HepG2 (cell line): ENCODE results near the gene PDE3B. TPM values are rescaled to one million over a fixed set of nuclear protein-coding genes. Genes with fewer than 3 reads are reported as not detected.

ENCODE experiments used
- CSRNP1 ChIP-seq: sonication (generic); formaldehyde crosslinking; IDR thresholded peaks from 2 replicates; pipeline ENCODE4 v1.8.1; 2023; ENCODE audit warnings: mild to moderate bottlenecking, missing genetic modification reagents
- DNMT3B ChIP-seq: conservative IDR thresholded peaks from 2 replicates; pipeline ENCODE4 v1.6.1; 2016; ENCODE audit warnings: missing biosample characterization, control low read depth
- E2F2 ChIP-seq: sonication (generic); formaldehyde crosslinking; IDR thresholded peaks from 2 replicates; pipeline ENCODE4 v1.4.0; 2020; ENCODE audit warnings: missing genetic modification reagents, borderline replicate concordance
- KLF12 ChIP-seq: sonication (generic); formaldehyde crosslinking; IDR thresholded peaks from 2 replicates; pipeline ENCODE4 v1.4.0; 2020; ENCODE audit warnings: missing genetic modification reagents, borderline replicate concordance
- PREB ChIP-seq: sonication (generic); formaldehyde crosslinking; IDR thresholded peaks from 2 replicates; pipeline ENCODE4 v1.4.0; 2020; ENCODE audit warnings: missing genetic modification reagents
- REST ChIP-seq, 2 experiments: IDR thresholded peaks; 2 replicates each; pipeline ENCODE4 v1.6.1; 2011 to 2012; ENCODE audit warnings: low read length in 2 of 2, borderline replicate concordance in 1 of 2, low read depth in 1 of 2, mild to moderate bottlenecking in 1 of 2, moderate library complexity in 1 of 2
- SOX6 ChIP-seq, 2 experiments: fragments of 450-650 bp in 1 of 2; sonication (generic) in 1 of 2; formaldehyde crosslinking in 1 of 2; IDR thresholded peaks; 2 replicates each; pipeline versions ENCODE4 v1.4.0 to v1.6.1; 2017 to 2020; ENCODE audit warnings: antibody characterized with exemption in 1 of 2, mild to moderate bottlenecking in 1 of 2, missing genetic modification reagents in 1 of 2
- SP140L ChIP-seq: sonication (generic); formaldehyde crosslinking; IDR thresholded peaks from 2 replicates; pipeline ENCODE4 v1.4.0; 2020; ENCODE audit warnings: missing genetic modification reagents, borderline replicate concordance
- TCF7 ChIP-seq: sonication (generic); IDR thresholded peaks from 2 replicates; pipeline ENCODE4 v1.6.1; 2016; ENCODE audit warnings: antibody characterized with exemption, low read depth
- WIZ ChIP-seq: sonication (generic); formaldehyde crosslinking; IDR thresholded peaks from 2 replicates; pipeline ENCODE4 v1.5.1; 2020; ENCODE audit warnings: mild to moderate bottlenecking, missing genetic modification reagents
- ZNF296 ChIP-seq: sonication (generic); formaldehyde crosslinking; conservative IDR thresholded peaks from 2 replicates; pipeline ENCODE4 v1.5.0; 2020; ENCODE audit warnings: mild to moderate bottlenecking, missing genetic modification reagents
- ZSCAN29 ChIP-seq: sonication (generic); formaldehyde crosslinking; conservative IDR thresholded peaks from 2 replicates; pipeline ENCODE4 v1.4.0; 2020; ENCODE audit warnings: mild to moderate bottlenecking, missing genetic modification reagents
- polyA plus RNA-seq, 8 experiments: library from polyadenylated mRNA; depleted of rRNA in 3 of 8; stranded (reverse) in 7 of 8; unstranded in 1 of 8; fragments of >200 nt; fragmentation: Illumina TruSeq in 4 of 8; extraction: Trizol in 4 of 8; gene quantifications; 2 replicates each; pipeline versions ENCODE4 v1.2.1 to v1.2.3, GENCODE V29; 2011 to 2016; ENCODE audit warnings: low read depth in 4 of 8, missing spikeins in 1 of 8, mixed read lengths in 1 of 8; ENCODE audit not compliant: insufficient read depth in 1 of 8
- total RNA-seq, 5 experiments: library from RNA; depleted of rRNA; stranded (reverse); fragments of >200 nt; fragmentation: Illumina TruSeq; extraction: Trizol; gene quantifications; 2 replicates each; pipeline ENCODE4 v1.2.3, GENCODE V29; 2016; ENCODE audit warnings: low read depth in 1 of 5
- TF ChIP-seq, protein P1 (sequence below): sonication (generic); formaldehyde crosslinking; IDR thresholded peaks from 2 replicates; pipeline ENCODE4 v1.8.1; 2022; ENCODE audit warnings: mild to moderate bottlenecking, missing genetic modification reagents
- TF ChIP-seq, protein P2 (sequence below): sonication (generic); formaldehyde crosslinking; IDR thresholded peaks from 2 replicates; pipeline ENCODE4 v1.9.0; 2021; ENCODE audit warnings: missing genetic modification reagents, borderline replicate concordance
- TF ChIP-seq, protein P3 (sequence below): IDR thresholded peaks from 2 replicates; pipeline ENCODE4 v1.6.1; 2016; ENCODE audit warnings: missing biosample characterization, missing genetic modification reagents, low read depth

Gene PDE3B
- total and polyA plus RNA-seq, 2 of the 13 experiments (the other 11 are each of a cell fraction or from before 2014, with no cell fraction given) = 14.1 to 26.5 TPM

GRCh38 chr11:14741195-14741594 is 97.6 kb downstream of the PDE3B start (continued):
- TF ChIP-seq PREB (CRISPR knock-in tag) (no peak), KLF12 (CRISPR knock-in tag) (no peak), DNMT3B (CRISPR knock-in tag) (no peak), SOX6 (IDR thresholded peaks at IDR 0.05) (no peak), SOX6 (CRISPR knock-in tag; IDR thresholded peaks at IDR 0.05) (peak; percentile 93), E2F2 (CRISPR knock-in tag) (no peak), WIZ (no peak), SP140L (CRISPR knock-in tag) (no peak), CSRNP1 (no peak), ZNF296 (CRISPR knock-in tag) (no peak), TCF7 (peak; percentile 74), ZSCAN29 (CRISPR knock-in tag) (no peak), REST (IDR thresholded peaks at IDR 0.05; ENCODE audit: borderline replicate concordance in 1 of 2, low read depth in 1 of 2, low read length in 2 of 2) (no peak)
- TF ChIP-seq, protein P1, sequence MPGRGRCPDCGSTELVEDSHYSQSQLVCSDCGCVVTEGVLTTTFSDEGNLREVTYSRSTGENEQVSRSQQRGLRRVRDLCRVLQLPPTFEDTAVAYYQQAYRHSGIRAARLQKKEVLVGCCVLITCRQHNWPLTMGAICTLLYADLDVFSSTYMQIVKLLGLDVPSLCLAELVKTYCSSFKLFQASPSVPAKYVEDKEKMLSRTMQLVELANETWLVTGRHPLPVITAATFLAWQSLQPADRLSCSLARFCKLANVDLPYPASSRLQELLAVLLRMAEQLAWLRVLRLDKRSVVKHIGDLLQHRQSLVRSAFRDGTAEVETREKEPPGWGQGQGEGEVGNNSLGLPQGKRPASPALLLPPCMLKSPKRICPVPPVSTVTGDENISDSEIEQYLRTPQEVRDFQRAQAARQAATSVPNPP (CRISPR knock-in tag) = 0 out of 2 replicates have a peak, but pooled peaks have one; percentile 59
- TF ChIP-seq, protein P2, sequence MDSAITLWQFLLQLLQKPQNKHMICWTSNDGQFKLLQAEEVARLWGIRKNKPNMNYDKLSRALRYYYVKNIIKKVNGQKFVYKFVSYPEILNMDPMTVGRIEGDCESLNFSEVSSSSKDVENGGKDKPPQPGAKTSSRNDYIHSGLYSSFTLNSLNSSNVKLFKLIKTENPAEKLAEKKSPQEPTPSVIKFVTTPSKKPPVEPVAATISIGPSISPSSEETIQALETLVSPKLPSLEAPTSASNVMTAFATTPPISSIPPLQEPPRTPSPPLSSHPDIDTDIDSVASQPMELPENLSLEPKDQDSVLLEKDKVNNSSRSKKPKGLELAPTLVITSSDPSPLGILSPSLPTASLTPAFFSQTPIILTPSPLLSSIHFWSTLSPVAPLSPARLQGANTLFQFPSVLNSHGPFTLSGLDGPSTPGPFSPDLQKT (CRISPR knock-in tag) = no peak
- TF ChIP-seq, protein P3, sequence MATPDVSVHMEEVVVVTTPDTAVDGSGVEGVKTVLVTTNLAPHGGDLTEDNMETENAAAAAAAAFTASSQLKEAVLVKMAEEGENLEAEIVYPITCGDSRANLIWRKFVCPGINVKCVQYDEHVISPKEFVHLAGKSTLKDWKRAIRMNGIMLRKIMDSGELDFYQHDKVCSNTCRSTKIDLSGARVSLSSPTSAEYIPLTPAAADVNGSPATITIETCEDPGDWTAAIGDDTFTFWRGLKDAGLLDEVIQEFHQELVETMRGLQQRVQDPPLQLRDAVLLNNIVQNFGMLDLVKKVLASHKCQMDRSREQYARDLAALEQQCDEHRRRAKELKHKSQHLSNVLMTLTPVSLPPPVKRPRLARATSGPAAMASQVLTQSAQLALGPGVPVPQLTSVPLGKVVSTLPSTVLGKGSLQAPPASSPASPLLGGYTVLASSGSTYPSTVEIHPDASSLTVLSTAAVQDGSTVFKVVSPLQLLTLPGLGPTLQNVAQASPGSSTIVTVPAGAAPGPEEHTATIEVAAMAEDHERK (CRISPR knock-in tag) = no peak
